GM12892 (cell line): ENCODE data around the gene OR52W1.

Experiments used
- POLR2A ChIP-seq: IDR thresholded peaks from 2 replicates; pipeline ENCODE4 v1.6.1; 2011; ENCODE audit warnings: low read depth, low read length, control low read depth
- POLR2AphosphoS5 ChIP-seq: IDR thresholded peaks from 2 replicates; pipeline ENCODE4 v1.6.1; 2011; ENCODE audit warnings: low read depth, low read length, control low read depth
- TAF1 ChIP-seq: IDR thresholded peaks from 2 replicates; pipeline ENCODE4 v1.6.1; 2011; ENCODE audit warnings: low read depth, mild to moderate bottlenecking, control low read depth, low read length, borderline replicate concordance

DNA sequence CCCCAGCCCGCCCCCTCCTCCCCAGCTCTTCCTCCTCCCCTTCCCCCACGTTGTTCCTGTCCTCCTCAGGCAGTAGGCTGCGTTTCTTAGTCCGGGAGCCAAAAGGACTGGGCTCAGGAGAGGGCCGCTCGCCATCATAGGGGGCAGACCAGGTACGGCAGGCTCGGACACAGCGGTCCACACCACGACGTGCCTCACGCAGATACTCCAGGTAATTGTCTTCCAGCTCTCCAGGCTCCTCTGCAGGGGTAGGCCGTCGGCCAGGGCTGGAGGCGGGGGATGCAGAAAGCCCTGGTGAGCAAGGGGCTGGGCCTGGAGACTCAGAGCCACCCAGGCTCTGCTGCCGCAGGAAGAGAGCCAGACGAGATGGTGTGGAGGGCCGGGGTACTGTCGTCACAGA, 18.7 kb downstream of the OR52W1 start:
- TF ChIP-seq POLR2A, result no peak
- no peak for TF ChIP-seq POLR2AphosphoS5
- no peak for TF ChIP-seq TAF1
